Measurements from ENCODE around the gene ACSF3. TPM values are rescaled to one million over a fixed set of nuclear protein-coding genes. Genes with fewer than 3 reads are reported as not detected.
"Not testable (repeated sequence)": the region's sequence is repeated elsewhere in the genome, so short reads cannot be mapped to it uniquely, and the experiment has no call there.

Gene ACSF3
- total RNA-seq, 4 donors from 2014 or later = 94.6 to 120 (median 108) TPM

GRCh38 chr16:89069920-89070319, 23.7 kb upstream of the ACSF3 start:
- Histone ChIP-seq H3K4me3 (no peak overlapping the region), H3K36me3 (no peaks in the 10 kb centered on the region), H3K27me3 (no peaks in the 10 kb centered on the region), H3K4me1 (peaks cover 0 to 8% (median 0%) of the 10 kb centered on the region in 4 donors), H3K27ac (no peak overlapping the region), H3K9me3 (no peaks in the 10 kb centered on the region)
- TF ChIP-seq CTCF (IDR thresholded peaks at IDR 0.05) (no peak), POLR2A (IDR thresholded peaks at IDR 0.05) (no peak)
- DNase-seq = no peak

GRCh38 chr16:89070590-89070989, 23.1 kb upstream of the ACSF3 start:
- Histone ChIP-seq H3K4me1 (peaks cover 0 to 8% (median 0%) of the 10 kb centered on the region in 4 donors), H3K36me3 (no peaks in the 10 kb centered on the region), H3K9me3 (no peaks in the 10 kb centered on the region), H3K27me3 (no peaks in the 10 kb centered on the region), H3K27ac (no peak overlapping the region), H3K4me3 (no peak overlapping the region)
- DNase-seq = no peak
- TF ChIP-seq CTCF (IDR thresholded peaks at IDR 0.05) (no peak), POLR2A (IDR thresholded peaks at IDR 0.05) (no peak)

GRCh38 chr16:89071686-89072547, 21.7 kb upstream of the ACSF3 start:
- no peaks in the 10 kb centered on the region for H3K36me3 ChIP-seq
- H3K4me3 ChIP-seq = no peak overlapping the region
- peaks cover 0 to 8% (median 0%) of the 10 kb centered on the region in 4 donors for H3K4me1 ChIP-seq
- H3K27ac ChIP-seq = no peak overlapping the region
- H3K27me3 ChIP-seq = no peaks in the 10 kb centered on the region
- DNase-seq = no peak
- TF ChIP-seq POLR2A (IDR thresholded peaks at IDR 0.05) (no peak), CTCF (IDR thresholded peaks at IDR 0.05) (no peak)
- no peaks in the 10 kb centered on the region for H3K9me3 ChIP-seq

- TF ChIP-seq POLR2A (IDR thresholded peaks at IDR 0.05) (no peak), CTCF (IDR thresholded peaks at IDR 0.05) (no peak)
These were observed 21.0 kb upstream of the ACSF3 start for GRCh38 chr16:89072548-89073130.

GRCh38 chr16:89073346-89074071, 20.1 kb upstream of the ACSF3 start:
- TF ChIP-seq POLR2A (IDR thresholded peaks at IDR 0.05) (no peak), CTCF (IDR thresholded peaks at IDR 0.05) (no peak)
- H3K27ac ChIP-seq = no peak overlapping the region
- no peak for DNase-seq

More at GRCh38 chr16:89072548-89073130, 21.0 kb upstream of the ACSF3 start:
- Histone ChIP-seq H3K4me3 (no peak overlapping the region), H3K27me3 (no peaks in the 10 kb centered on the region), H3K9me3 (no peaks in the 10 kb centered on the region), H3K27ac (no peak overlapping the region), H3K4me1 (peaks cover 0 to 8% (median 0%) of the 10 kb centered on the region in 4 donors), H3K36me3 (no peaks in the 10 kb centered on the region)
- no peak for DNase-seq

GRCh38 chr16:89074072-89074674, 19.5 kb upstream of the ACSF3 start:
- H3K4me1 ChIP-seq, H3K4me3 ChIP-seq, H3K27ac ChIP-seq, H3K27me3 ChIP-seq, DNase-seq, H3K36me3 ChIP-seq, H3K9me3 ChIP-seq: not testable (repeated sequence)

More at GRCh38 chr16:89073346-89074071, 20.1 kb upstream of the ACSF3 start:
- H3K4me3 ChIP-seq = no peak overlapping the region
- H3K4me1 ChIP-seq = peaks cover 0 to 8% (median 0%) of the 10 kb centered on the region in 4 donors
- H3K9me3 ChIP-seq = no peaks in the 10 kb centered on the region
- no peaks in the 10 kb centered on the region for H3K36me3 ChIP-seq
- H3K27me3 ChIP-seq = no peaks in the 10 kb centered on the region
